GM19023 (cell line): ENCODE results near the gene SH3GLB2.
"Not testable (repeated sequence)": the region's sequence is repeated elsewhere in the genome, so short reads cannot be mapped to it uniquely, and the experiment has no call there.

ENCODE experiments used
- ATAC-seq: cut with Tn5 transposase; IDR thresholded peaks from one replicate; pipeline ENCODE4 v1.9.1; 2021; ENCODE audit warnings: mild to moderate bottlenecking, moderate library complexity; ENCODE audit not compliant: unreplicated experiment

SH3GLB2 gene

GRCh38 chr9:129002992-129003391 is 25.1 kb downstream of the SH3GLB2 start:
- ATAC-seq, result no peak

DNA sequence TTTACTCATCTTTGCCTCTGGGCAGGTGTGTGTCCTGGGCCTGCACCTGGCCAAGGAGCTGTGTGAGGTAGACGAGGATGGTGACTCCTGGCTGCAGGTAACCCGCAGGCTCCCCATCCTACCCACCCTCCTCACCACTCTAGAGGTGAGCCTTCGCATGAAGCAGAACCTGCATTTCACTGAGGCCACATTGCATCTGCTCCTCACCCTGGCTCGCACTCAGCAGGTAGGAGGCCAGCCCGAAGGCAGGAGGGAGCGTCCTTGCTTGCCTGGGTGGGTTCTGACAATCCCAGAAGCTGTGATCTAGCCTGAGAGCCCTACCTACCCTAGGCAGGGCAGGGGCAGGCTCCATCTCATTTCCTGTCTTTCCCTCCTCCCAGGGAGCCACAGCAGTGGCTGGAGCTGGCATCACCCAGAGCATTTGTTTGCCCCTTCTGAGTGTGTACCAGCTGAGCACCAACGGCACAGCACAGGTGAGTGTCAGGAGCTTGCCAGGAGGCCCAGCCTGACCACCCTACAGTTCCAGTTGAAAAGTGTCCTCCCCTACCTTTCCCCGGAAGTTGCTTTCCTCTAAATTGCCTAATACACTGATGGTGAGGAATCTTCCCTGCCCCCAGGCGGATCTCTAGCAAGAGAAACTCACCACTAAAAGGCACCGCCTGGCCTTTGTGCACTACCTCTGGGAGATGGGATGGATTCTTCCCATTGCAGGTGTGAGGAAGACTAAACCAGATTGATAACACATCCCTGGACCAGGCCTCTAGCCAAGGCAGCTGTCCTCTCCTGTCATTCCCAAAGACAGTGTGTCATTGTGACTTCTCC is 26.4 kb downstream of the SH3GLB2 start:
- ATAC-seq, result no peak

DNA sequence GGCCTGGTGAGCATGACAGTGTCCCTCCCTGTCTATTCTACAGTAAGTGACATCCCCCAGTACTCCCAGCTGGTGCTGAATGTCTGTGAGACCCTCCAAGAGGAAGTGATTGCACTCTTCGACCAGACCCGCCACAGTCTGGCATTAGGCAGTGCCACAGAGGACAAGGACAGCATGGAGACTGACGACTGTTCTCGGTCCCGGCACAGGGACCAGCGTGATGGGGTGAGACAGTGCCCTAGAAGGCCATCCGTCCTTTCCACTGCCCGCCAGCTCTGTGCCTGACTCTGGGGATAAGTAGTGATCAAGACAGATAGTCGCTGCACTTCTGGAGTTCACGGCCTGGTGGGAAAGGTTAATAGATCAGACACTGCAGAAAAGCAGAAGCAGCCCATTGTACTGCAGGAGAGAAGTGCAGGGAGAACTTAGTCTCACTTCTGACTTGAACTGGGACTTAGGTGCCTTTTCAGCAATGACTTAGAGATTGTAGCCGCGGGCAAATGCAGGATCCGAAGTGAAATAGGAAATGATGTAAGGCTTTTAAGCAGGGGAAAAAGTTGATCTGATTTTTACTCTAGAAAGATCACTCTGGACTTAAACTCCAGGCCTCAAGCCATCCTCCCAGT is 28.4 kb downstream of the SH3GLB2 start:
- no peak for ATAC-seq

GRCh38 chr9:128998462-128998861 is 29.7 kb downstream of the SH3GLB2 start:
- ATAC-seq, result no peak

DNA sequence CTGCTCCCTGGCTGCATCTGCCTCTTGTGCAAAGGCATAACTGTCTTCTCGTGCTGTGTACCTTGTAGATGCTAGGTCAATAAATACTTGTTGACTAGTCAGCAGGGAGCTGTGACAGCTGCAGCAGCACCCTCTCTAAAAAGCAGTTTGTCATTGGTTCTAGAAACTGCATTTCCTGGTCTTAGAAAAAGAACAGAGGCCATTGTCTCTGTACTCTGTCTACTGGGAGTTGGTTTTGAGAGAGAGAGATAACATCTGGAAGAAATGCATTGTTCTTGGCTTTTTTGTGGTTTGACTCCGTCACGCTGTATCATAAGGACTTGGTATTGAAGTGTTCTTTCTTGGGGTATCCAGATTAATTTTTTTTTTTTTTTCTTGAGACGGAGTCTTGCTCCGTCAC is 32.3 kb downstream of the SH3GLB2 start:
- ATAC-seq, result no peak

DNA sequence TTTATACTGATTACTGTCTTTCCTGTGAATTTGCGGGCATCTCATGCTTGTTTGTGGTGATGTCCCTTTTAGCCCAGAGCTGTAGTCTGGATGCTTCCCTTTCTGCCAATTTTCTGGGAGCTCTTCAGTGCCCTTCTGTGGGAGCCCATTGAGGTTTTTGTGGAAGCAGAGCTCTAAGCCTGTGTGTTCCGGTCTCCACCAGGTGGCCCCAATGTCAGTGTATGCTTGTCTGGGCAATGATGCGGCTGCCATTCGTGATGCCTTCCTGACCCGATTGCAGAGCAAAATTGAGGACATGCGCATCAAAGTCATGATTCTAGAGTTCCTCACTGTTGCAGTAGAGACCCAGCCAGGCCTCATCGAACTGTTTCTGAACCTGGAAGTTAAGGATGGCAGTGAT is 35.1 kb downstream of the SH3GLB2 start:
- no peak for ATAC-seq

- ATAC-seq, result no peak
Observed at GRCh38 chr9:128987805-128988204, 40.3 kb downstream of the SH3GLB2 start.

DNA sequence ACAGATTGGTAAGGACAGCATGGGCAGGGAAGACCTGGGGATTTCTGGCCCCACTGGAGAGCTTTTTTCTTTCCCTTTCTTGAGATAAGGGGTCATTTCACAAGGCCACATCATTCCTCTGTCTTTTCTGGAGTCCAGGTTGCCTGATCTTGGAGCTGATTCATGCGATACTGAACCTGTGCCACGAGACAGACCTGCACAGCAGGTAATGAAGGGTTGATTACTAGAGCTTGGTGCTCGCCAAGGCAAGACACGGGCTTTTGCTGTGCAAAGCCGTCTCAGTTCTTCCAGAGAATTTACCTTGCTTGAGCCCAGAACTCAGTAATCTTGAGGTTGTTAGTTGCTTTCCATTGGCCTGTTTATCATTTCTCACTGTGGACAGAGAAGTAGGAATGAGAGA is 41.5 kb downstream of the SH3GLB2 start:
- ATAC-seq, result no peak

DNA sequence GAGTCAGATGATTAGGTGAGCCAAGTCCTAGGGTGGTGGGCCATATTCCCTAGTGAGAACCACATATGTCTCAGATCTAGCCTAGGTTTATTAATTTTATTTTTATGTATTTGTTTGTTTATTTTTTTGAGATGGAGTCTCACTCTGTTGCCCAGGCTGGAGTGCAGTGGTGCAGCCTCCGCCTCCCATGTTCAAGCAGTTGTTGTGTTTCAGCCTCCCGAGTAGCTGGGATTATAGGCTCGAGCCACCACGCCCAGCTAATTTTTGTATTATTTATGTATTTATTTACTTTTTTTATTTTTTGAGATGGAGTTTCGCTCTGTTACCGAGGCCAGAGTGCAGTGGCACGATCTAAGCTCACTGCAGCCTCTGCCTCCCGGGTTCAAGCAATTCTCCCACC is 44.6 kb downstream of the SH3GLB2 start:
- no peak for ATAC-seq

GRCh38 chr9:128979111-128979510 is 49.0 kb downstream of the SH3GLB2 start:
- no peak for ATAC-seq

DNA sequence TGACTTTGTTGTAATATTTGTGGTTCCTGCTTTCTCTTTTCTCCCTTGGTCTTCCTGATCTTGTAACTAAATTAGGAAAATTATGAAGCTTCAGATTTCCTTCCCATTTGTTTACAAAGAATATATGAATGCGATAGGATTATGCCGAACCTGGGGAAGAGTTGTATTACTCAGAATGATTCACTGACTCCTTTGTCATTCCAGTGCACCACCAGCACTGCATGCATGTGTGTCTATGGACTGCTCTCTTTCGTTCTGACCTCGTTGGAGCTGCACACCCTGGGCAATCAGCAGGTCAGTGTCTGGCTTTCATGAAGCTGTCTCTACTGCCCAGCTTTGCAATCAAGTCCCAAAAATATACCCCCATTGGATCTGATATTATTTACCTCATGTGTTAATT is 55.2 kb downstream of the SH3GLB2 start:
- no peak for ATAC-seq

DNA sequence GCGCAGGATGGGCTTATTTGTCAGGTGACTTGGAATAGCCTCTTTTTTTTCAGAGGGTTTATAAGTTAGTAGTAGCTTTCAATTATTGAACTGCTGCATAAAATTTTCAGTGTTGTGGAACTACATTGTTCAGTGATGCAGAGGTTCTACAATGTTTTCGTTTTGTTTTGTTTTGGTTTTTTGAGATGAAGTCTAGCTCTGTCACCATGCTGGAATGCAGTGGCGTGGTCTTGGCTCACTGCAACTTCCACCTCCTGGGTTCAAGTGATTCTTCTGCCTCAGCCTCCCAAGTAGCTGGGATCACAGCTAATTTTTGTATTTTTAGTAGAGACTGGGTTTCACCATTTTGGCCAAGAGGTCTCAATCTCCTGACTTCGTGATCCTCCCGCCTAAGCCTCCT is 58.6 kb downstream of the SH3GLB2 start:
- ATAC-seq, result no peak

GRCh38 chr9:128961403-128961802 is 66.7 kb downstream of the SH3GLB2 start:
- ATAC-seq, result not testable (repeated sequence)
